IMR-90 (cell line): ENCODE data around the gene SLC22A4. TPM values are rescaled to one million over a fixed set of nuclear protein-coding genes. Genes with fewer than 3 reads are reported as not detected.

Experiments used
- ATAC-seq: fragments of 200-7000 bp; cut with Tn5 transposase; 2 replicates; pipeline ENCODE4 v1.9.1; 2020; ENCODE audit warnings: low read depth, mild to moderate bottlenecking, moderate library complexity
- BruUV-seq: library from RNA; stranded (reverse); fragments of 400-500 nt; replicated peaks from 2 replicates; lab custom pipeline; 2021; lab: Mats Ljungman, UMichigan
- CTCF ChIA-PET: fragments of 300-600 bp; formaldehyde crosslinking; extraction: SDS; loops from one replicate; lab custom pipeline; 2021; ENCODE audit warnings: antibody characterized with exemption; lab: Yijun Ruan, JAX
- POLR2A ChIA-PET: fragments of 300-600 bp; sonication (Branson Sonifier 250); formaldehyde crosslinking; loops from one replicate; lab custom pipeline; 2022; ENCODE audit warnings: antibody characterized with exemption; ENCODE audit not compliant: unreplicated experiment; lab: Charles Lee
- DNase-seq: peaks from one replicate; pipeline ENCODE4 v3.0.0; 2013
- H2AFZ ChIP-seq: replicated peaks from 2 replicates; pipeline ENCODE3; 2013; ENCODE audit warnings: low read length, mild to moderate bottlenecking; ENCODE audit not compliant: poor library complexity
- H2AK5ac ChIP-seq: 2 replicates; pipeline ENCODE4 v1.6.1; 2013; ENCODE audit warnings: low read depth, low read length, inconsistent platforms
- H2AK9ac ChIP-seq: replicated peaks from 2 replicates; pipeline ENCODE3; 2013; ENCODE audit warnings: mild to moderate bottlenecking, low read depth, low read length, moderate library complexity; ENCODE audit not compliant: poor library complexity
- H2BK120ac ChIP-seq: 2 replicates; pipeline ENCODE4 v1.6.1; 2013; ENCODE audit warnings: low read depth, low read length, inconsistent platforms
- H2BK15ac ChIP-seq: 3 replicates; pipeline ENCODE4 v1.6.1; 2013; ENCODE audit warnings: low read depth, low read length, inconsistent platforms
- H2BK20ac ChIP-seq: 2 replicates; pipeline ENCODE4 v1.6.1; 2013; ENCODE audit warnings: low read depth, mild to moderate bottlenecking, inconsistent platforms, low read length, moderate library complexity
- H2BK5ac ChIP-seq: 2 replicates; pipeline ENCODE4 v1.6.1; 2013; ENCODE audit warnings: mild to moderate bottlenecking, low read depth, low read length, inconsistent platforms; ENCODE audit not compliant: poor library complexity, severe bottlenecking
- H3K14ac ChIP-seq: replicated peaks from 2 replicates; pipeline ENCODE4 v1.6.1; 2013; ENCODE audit warnings: low read depth, low read length, inconsistent platforms
- H3K18ac ChIP-seq: 2 replicates; pipeline ENCODE4 v1.6.1; 2013; ENCODE audit warnings: low read depth, low read length, control low read depth
- H3K23ac ChIP-seq: 2 replicates; pipeline ENCODE4 v1.6.1; 2013; ENCODE audit warnings: low read depth, low read length, inconsistent platforms
- H3K27ac ChIP-seq: 2 replicates; pipeline ENCODE4 v1.5.1; 2013; ENCODE audit warnings: mild to moderate bottlenecking, control low read depth, low read length; ENCODE audit not compliant: insufficient read depth
- H3K27me3 ChIP-seq: 2 replicates; pipeline ENCODE4 v1.6.1; 2013; ENCODE audit warnings: low read length; ENCODE audit not compliant: control insufficient read depth, insufficient read depth
- H3K36me3 ChIP-seq: 2 replicates; pipeline ENCODE4 v1.6.1; 2013; ENCODE audit warnings: low read length, mixed read lengths; ENCODE audit not compliant: control insufficient read depth, insufficient read depth
- H3K4ac ChIP-seq: 2 replicates; pipeline ENCODE4 v1.6.1; 2013; ENCODE audit warnings: low read depth, low read length, inconsistent platforms
- H3K4me1 ChIP-seq: 2 replicates; pipeline ENCODE4 v1.6.1; 2013; ENCODE audit warnings: low read length, mixed read lengths; ENCODE audit not compliant: control insufficient read depth, insufficient read depth
- H3K4me2 ChIP-seq: 2 replicates; pipeline ENCODE4 v1.6.1; 2013; ENCODE audit warnings: low read depth, mild to moderate bottlenecking, control low read depth, low read length, moderate library complexity
- H3K4me3 ChIP-seq: 2 replicates; pipeline ENCODE4 v1.5.1; 2013; ENCODE audit warnings: low read depth, mild to moderate bottlenecking, control low read depth, low read length, moderate library complexity; ENCODE audit not compliant: insufficient read depth
- H3K56ac ChIP-seq: 2 replicates; pipeline ENCODE4 v1.6.1; 2013; ENCODE audit warnings: low read length, inconsistent platforms; ENCODE audit not compliant: insufficient read depth; ENCODE audit errors: extremely low read depth
- H3K79me1 ChIP-seq, 2 experiments: 2 replicates each; pipeline ENCODE4 v1.6.1; 2013; ENCODE audit warnings: low read length in 2 of 2, inconsistent platforms in 1 of 2, low read depth in 1 of 2
- H3K9ac ChIP-seq: 2 replicates; pipeline ENCODE4 v1.6.1; 2013; ENCODE audit warnings: low read depth, low read length, control low read depth
- H3K9me1 ChIP-seq: 2 replicates; pipeline ENCODE4 v1.6.1; 2013; ENCODE audit warnings: low read length, inconsistent platforms; ENCODE audit not compliant: insufficient read depth
- H3K9me3 ChIP-seq: 2 replicates; pipeline ENCODE4 v1.6.1; 2013; ENCODE audit warnings: low read length; ENCODE audit not compliant: control insufficient read depth, insufficient read depth
- H4K20me1 ChIP-seq: 2 replicates; pipeline ENCODE4 v1.6.1; 2013; ENCODE audit warnings: low read length, inconsistent platforms; ENCODE audit not compliant: insufficient read depth
- H4K5ac ChIP-seq: 2 replicates; pipeline ENCODE4 v1.6.1; 2013; ENCODE audit warnings: mild to moderate bottlenecking, low read depth, low read length, control low read depth
- H4K8ac ChIP-seq, 2 experiments: 2 replicates each; pipeline ENCODE4 v1.6.1; 2013; ENCODE audit warnings: low read depth in 2 of 2, low read length in 2 of 2, control low read depth in 1 of 2, inconsistent platforms in 1 of 2
- H4K91ac ChIP-seq: 2 replicates; pipeline ENCODE4 v1.6.1; 2013; ENCODE audit warnings: low read depth, low read length, inconsistent platforms; ENCODE audit not compliant: insufficient read depth
- BHLHE40 ChIP-seq: fragments of 150-350 bp; IDR thresholded peaks from 2 replicates; pipeline ENCODE4 v1.6.1; 2016; ENCODE audit warnings: mild to moderate bottlenecking, low read depth, low read length
- CEBPB ChIP-seq: IDR thresholded peaks from 2 replicates; pipeline ENCODE4 v1.6.1; 2012; ENCODE audit warnings: low read depth, low read length, improper control_type of control experiment
- CHD1 ChIP-seq: IDR thresholded peaks from 2 replicates; pipeline ENCODE4 v1.6.1; 2012; ENCODE audit warnings: low read depth, low read length, improper control_type of control experiment
- CTCF ChIP-seq: conservative IDR thresholded peaks from 2 replicates; pipeline ENCODE4 v1.5.1; 2012; ENCODE audit warnings: mild to moderate bottlenecking, low read depth, low read length, improper control_type of control experiment
- FOS ChIP-seq: fragments of 150-350 bp; IDR thresholded peaks from 2 replicates; pipeline ENCODE4 v1.6.1; 2016; ENCODE audit warnings: low read depth, low read length
- MAFK ChIP-seq: IDR thresholded peaks from 2 replicates; pipeline ENCODE4 v1.6.1; 2012; ENCODE audit warnings: low read depth, low read length, improper control_type of control experiment
- MAZ ChIP-seq: IDR thresholded peaks from 2 replicates; pipeline ENCODE4 v1.6.1; 2012; ENCODE audit warnings: low read depth, mild to moderate bottlenecking, low read length, improper control_type of control experiment, moderate library complexity, borderline replicate concordance
- NFE2L2 ChIP-seq: fragments of 150-350 bp; IDR thresholded peaks from 2 replicates; pipeline ENCODE4 v1.6.1; 2016; ENCODE audit warnings: low read depth, mild to moderate bottlenecking, low read length
- POLR2A ChIP-seq: IDR thresholded peaks from 2 replicates; pipeline ENCODE4 v1.6.1; 2012; ENCODE audit warnings: mild to moderate bottlenecking, low read depth, low read length
- RAD21 ChIP-seq: IDR thresholded peaks from 2 replicates; pipeline ENCODE4 v1.6.1; 2012; ENCODE audit warnings: low read length, improper control_type of control experiment
- RCOR1 ChIP-seq: IDR thresholded peaks from 2 replicates; pipeline ENCODE4 v1.6.1; 2012; ENCODE audit warnings: mild to moderate bottlenecking, low read length, improper control_type of control experiment; ENCODE audit not compliant: insufficient replicate concordance
- SMC3 ChIP-seq: fragments of 150-350 bp; IDR thresholded peaks from 2 replicates; pipeline ENCODE4 v1.6.1; 2016; ENCODE audit warnings: low read depth, mild to moderate bottlenecking, antibody characterized with exemption, low read length, moderate library complexity
- USF2 ChIP-seq: fragments of 150-350 bp; IDR thresholded peaks from 2 replicates; pipeline ENCODE4 v1.6.1; 2017; ENCODE audit warnings: mild to moderate bottlenecking, antibody characterized with exemption, low read length, low read depth
- WGBS, 2 experiments: methylation state at CpG; one replicate each; pipeline versions ENCODE4 v1.1.5 to v1.1.7; 2013; ENCODE audit warnings: missing lambda C conversion rate in 2 of 2; ENCODE audit not compliant: insufficient read length in 1 of 2; ENCODE audit errors: extremely low coverage in 2 of 2; 5-methylcytosine and 5-hydroxymethylcytosine counted together
- dilution Hi-C: fragments of 300-500 bp; cut with HindIII; formaldehyde crosslinking; loops from one replicate; pipeline ENCODE4 v1.14.3; 2018; ENCODE audit warnings: low sequenced_read_pairs; ENCODE audit not compliant: unreplicated experiment
- in situ Hi-C: fragments of 300-500 bp; cut with MboI; formaldehyde crosslinking; loops from 3 replicates; pipeline ENCODE4 v1.14.3; 2019; ENCODE audit warnings: low sequenced_read_pairs, inconsistent platforms, mixed read lengths
- intact Hi-C: fragments of 100-400 bp; cut with micrococcal nuclease; formaldehyde crosslinking; loops from 2 replicates; pipeline ENCODE4 v1.10.0; 2022
- polyA plus RNA-seq, 3 experiments: library from polyadenylated mRNA; depleted of rRNA; stranded (reverse); fragments of >200 nt; gene quantifications; 2 replicates each; pipeline ENCODE4 v1.2.3, GENCODE V29; 2012; ENCODE audit warnings: low replicate concordance in 1 of 3
- total RNA-seq: library from RNA; depleted of rRNA; stranded (reverse); fragments of >200 nt; gene quantifications from 2 replicates; pipeline ENCODE4 v1.2.3, GENCODE V29; 2012

Gene SLC22A4
- total and polyA plus RNA-seq, 2 of the 4 experiments (the other 2 are of a cell fraction): 2.6 to 3.2 TPM

DNA sequence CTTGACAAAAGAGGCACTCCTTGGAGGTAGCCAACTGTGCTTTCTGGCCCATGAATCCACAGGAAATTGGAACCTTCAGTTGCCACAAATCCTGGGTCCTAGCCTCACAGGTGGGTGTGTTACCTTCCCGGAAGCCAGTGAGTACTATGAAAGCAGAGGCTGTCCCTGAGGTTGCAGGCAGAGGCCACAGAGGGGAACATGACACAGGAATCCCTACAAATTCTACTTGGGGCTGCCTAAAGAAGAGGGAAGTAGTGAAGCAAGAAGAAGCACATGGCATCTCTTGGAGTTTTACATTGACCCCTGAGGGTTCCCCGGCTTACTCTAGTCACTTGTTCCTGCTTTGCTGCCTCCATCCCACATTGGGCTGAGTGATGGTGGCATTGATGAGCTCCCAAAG is 77.9 kb downstream of the SLC22A4 start:
- ChIA-PET POLR2A (no interaction called here), CTCF (no interaction called here)
- no peak overlapping the region for H2BK120ac ChIP-seq
- H3K4me1 ChIP-seq: peaks cover 9% of the 10 kb centered on the region
- no peak overlapping the region for H3K14ac ChIP-seq
- TF ChIP-seq RCOR1 (no peak), BHLHE40 (no peak), FOS (no peak), SMC3 (no peak), USF2 (no peak), POLR2A (no peak), MAZ (no peak), RAD21 (no peak), CTCF (no peak), MAFK (no peak), NFE2L2 (no peak), CHD1 (no peak), CEBPB (no peak)
- H3K4me3 ChIP-seq: no peak overlapping the region
- intact Hi-C loops: no loop called here
- H2AFZ ChIP-seq: no peak overlapping the region
- H3K23ac ChIP-seq: no peak overlapping the region
- no peaks in the 10 kb centered on the region for H3K9me3 ChIP-seq
- no peaks in the 10 kb centered on the region for H3K27me3 ChIP-seq
- no peak for ATAC-seq
- WGBS, 2 experiments: no CpG with 5 or more reads among the region's 2 CpGs
- no peak for DNase-seq
- no peaks in the 10 kb centered on the region for H3K36me3 ChIP-seq
- H2BK20ac ChIP-seq: no peak overlapping the region
- no peak overlapping the region for H3K27ac ChIP-seq
- no peak overlapping the region for H3K9ac ChIP-seq
- H3K9me1 ChIP-seq: peaks cover 5% of the 10 kb centered on the region
- H3K18ac ChIP-seq: no peak overlapping the region
- H3K56ac ChIP-seq: no peak overlapping the region
- H3K4ac ChIP-seq: no peak overlapping the region
- no peak overlapping the region for H4K91ac ChIP-seq
- dilution Hi-C loops: no loop called here
- no peak overlapping the region for H4K5ac ChIP-seq
- peaks cover 0 to 10% of the 10 kb centered on the region in 2 experiments; a peak in 2 of 4 replicates for H3K79me1 ChIP-seq
- no peak overlapping the region for H2AK9ac ChIP-seq
- BruUV-seq: no TSS peak
- in situ Hi-C loops: no loop called here
- no peak overlapping the region for H2BK15ac ChIP-seq
- no peak overlapping the region for H4K8ac ChIP-seq
- no peaks in the 10 kb centered on the region for H4K20me1 ChIP-seq
- no peak overlapping the region for H2AK5ac ChIP-seq
- H3K4me2 ChIP-seq: no peak overlapping the region
- no peak overlapping the region for H2BK5ac ChIP-seq
